Heart right ventricle (tissue), 16 donors: ENCODE measurements around the gene INPP1. TPM values are rescaled to one million over a fixed set of nuclear protein-coding genes. Genes with fewer than 3 reads are reported as not detected.

Experiments used
- ATAC-seq, 8 donors: fragments of 200-7000 bp; cut with Tn5 transposase; one replicate each; pipeline ENCODE4 v1.9.1; 2020; ENCODE audit warnings: mild to moderate bottlenecking in 8 of 8, moderate library complexity in 8 of 8, moderate number of reproducible peaks in 1 of 8
- DNase-seq, 2 donors: peaks; one replicate each; pipeline ENCODE4 v3.0.0-alpha.2; 2020
- H3K27ac ChIP-seq, 10 donors: fragments of 200-600 bp; sonication (generic) in 2 of 10; one replicate each; pipeline versions ENCODE4 v1.5.0 to v1.8.0; 2020 to 2022; ENCODE audit warnings: mild to moderate bottlenecking in 3 of 10
- H3K27me3 ChIP-seq, 7 donors: fragments of 200-600 bp; one replicate each; pipeline ENCODE4 v1.8.0; 2021 to 2022; ENCODE audit warnings: mild to moderate bottlenecking in 2 of 7
- H3K36me3 ChIP-seq, 9 donors: fragments of 200-600 bp; sonication (generic) in 1 of 9; one replicate each; pipeline versions ENCODE4 v1.5.0 to v1.8.0; 2020 to 2022; ENCODE audit warnings: mild to moderate bottlenecking in 2 of 9
- H3K4me1 ChIP-seq, 9 donors: fragments of 200-600 bp; sonication (generic) in 1 of 9; one replicate each; pipeline versions ENCODE4 v1.5.0 to v1.8.0; 2020 to 2022; ENCODE audit warnings: mild to moderate bottlenecking in 4 of 9
- H3K4me3 ChIP-seq, 10 donors: fragments of 200-600 bp; sonication (generic) in 2 of 10; one replicate each; pipeline versions ENCODE4 v1.5.0 to v1.8.0; 2020 to 2022; ENCODE audit warnings: mild to moderate bottlenecking in 7 of 10, moderate library complexity in 2 of 10
- H3K9me3 ChIP-seq, 11 donors: fragments of 200-600 bp in 10 of 11; sonication (generic) in 2 of 11; one replicate each; pipeline versions ENCODE4 v1.5.0 to v1.8.0; 2013 to 2022; ENCODE audit warnings: mild to moderate bottlenecking in 2 of 11, control low read depth in 1 of 11, moderate library complexity in 1 of 11
- WGBS, 2 donors: extraction: QIAGEN DNeasy Blood & Tissue Kit; methylation state at CpG; one replicate each; pipeline ENCODE4 v1.1.7; 2013; ENCODE audit warnings: inconsistent platforms in 1 of 2; 5-methylcytosine and 5-hydroxymethylcytosine counted together
- intact Hi-C, 10 donors: fragments of 100-400 bp; cut with DNase I; formaldehyde crosslinking; loops; one replicate each; pipeline versions ENCODE4 v1.11.1 to v1.14.2; 2022
- polyA plus RNA-seq, 2 donors: library from polyadenylated mRNA; stranded (reverse); fragments of 200-250 nt; gene quantifications; one replicate each; pipeline ENCODE4 v1.2.3, GENCODE V29; 2013
- total RNA-seq, 10 donors: library from RNA; stranded (reverse); fragmentation: NEBNext Ultra II Directional in 3 of 10; extraction: Animal tissue kit (Norgen Biotek cat#: 25700) in 3 of 10; gene quantifications; one replicate each; pipeline versions ENCODE4 v1.2.1 to v1.2.4, GENCODE V29; 2021 to 2023
- TF ChIP-seq, protein P1 (sequence below), 9 donors: fragments of 200-600 bp; sonication (generic) in 2 of 9; IDR thresholded peaks; one replicate each; pipeline versions ENCODE4 v1.5.0 to v1.8.0; 2021 to 2022; ENCODE audit warnings: antibody characterized with exemption in 9 of 9, mild to moderate bottlenecking in 5 of 9, moderate library complexity in 1 of 9
- donor health status: Arrhythmogenic right ventricular cardiomyopathy.
- donor health status: ischemic (EF 13 %, LVEDD 7.1; RV severe dilation, severe dysfunction).
- donor health status: healthy with polysubstance abuse.
- donor health status: DM: no; HTN: yes; CAD: no.
- donor health status: DM: no; HTN: no; CAD: no.
- donor health status: ischemic (EF 25% LVEDD 6.9; RV normal size, moderate dysfunction).
- donor health status: ischemic (EF 25% LVEDD 5.7; RV mildly dilated, moderate dysfunction).
- donor health status: healthy.
- donor health status: DM: yes; HTN: yes; CAD: no.
- donor health status: Ischemic cardiomyopathy.
- donor health status: ischemic (EF 35%, LVEDD 5.7; RV mildly dilated, moderate dysfunction).
- donor health status: nonischemic (EF 11% LVEDD 7.7; RV severe dilation, severe dysfunction).
- donor health status: DM: yes; HTN: yes; CAD: no.
- donor health status: PGD.
- donor health status: ischemic (EF 29% LVEDD 5.4; RV normal size, mild dysfunction).
- donor health status: nonischemic (EF 23%, LVEDD 6.1; RV moderate dilation, normal function).

The INPP1 gene
- total and polyA plus RNA-seq, 12 donors, result 10.4 to 29.5 (median 16.6) TPM

DNA sequence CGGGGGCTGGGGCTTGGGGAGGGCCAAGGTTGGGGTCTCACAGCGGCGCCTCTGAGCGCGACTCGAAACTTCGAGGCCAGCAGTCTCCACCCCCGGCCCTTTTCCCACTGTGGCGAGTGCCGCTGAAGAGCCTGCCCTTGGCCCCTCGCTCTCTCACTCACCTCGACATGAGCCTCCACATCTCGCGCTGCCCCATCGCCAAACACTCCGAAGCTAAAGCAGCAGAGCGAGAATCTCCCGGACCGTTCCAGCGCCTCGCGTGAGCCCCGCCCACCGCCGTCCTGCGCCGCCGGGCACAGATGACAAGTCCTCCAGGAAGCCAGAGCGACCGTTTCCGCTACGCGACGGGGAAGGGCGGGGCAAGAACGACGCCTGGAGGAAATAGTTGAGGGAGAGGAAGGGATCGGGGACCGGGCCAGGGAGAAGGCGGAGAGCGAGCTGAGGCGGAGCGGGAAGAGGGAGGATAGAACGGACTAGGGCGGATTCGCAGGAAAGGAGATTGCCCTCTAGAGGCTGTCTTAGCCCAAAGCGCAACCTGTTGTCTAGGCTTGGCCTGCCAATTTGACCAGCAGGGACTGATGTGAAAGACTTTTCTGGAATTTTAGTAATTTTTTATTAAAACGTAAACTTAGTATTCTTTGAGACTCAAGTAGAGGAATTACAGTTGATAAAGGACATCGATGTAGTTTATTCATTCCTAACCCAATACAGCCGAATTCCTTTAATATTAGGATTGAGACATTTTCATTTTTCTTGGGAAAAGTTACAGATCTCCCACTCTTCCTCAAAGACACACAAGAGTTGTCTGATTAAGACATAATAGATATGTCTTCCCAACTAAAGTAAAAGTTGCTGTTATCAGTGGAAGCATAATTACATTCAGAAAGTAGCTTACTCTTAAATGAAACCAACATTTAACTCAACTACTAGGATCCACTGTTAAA is 23.6 kb upstream of the INPP1 start, which contains the start of gene HIBCH:
HIBCH (minus strand) TSS at position 272 of the 944 bp plus-strand sequence; CDS start at position 196, 76 bp downstream.
- TF ChIP-seq, protein P1, sequence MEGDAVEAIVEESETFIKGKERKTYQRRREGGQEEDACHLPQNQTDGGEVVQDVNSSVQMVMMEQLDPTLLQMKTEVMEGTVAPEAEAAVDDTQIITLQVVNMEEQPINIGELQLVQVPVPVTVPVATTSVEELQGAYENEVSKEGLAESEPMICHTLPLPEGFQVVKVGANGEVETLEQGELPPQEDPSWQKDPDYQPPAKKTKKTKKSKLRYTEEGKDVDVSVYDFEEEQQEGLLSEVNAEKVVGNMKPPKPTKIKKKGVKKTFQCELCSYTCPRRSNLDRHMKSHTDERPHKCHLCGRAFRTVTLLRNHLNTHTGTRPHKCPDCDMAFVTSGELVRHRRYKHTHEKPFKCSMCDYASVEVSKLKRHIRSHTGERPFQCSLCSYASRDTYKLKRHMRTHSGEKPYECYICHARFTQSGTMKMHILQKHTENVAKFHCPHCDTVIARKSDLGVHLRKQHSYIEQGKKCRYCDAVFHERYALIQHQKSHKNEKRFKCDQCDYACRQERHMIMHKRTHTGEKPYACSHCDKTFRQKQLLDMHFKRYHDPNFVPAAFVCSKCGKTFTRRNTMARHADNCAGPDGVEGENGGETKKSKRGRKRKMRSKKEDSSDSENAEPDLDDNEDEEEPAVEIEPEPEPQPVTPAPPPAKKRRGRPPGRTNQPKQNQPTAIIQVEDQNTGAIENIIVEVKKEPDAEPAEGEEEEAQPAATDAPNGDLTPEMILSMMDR (IDR thresholded peaks at IDR 0.05), result peak; percentile 51 to 96 (median 78)
- 1% methylated on average over 50 of the region's 50 CpGs for WGBS, 2 donors
- DNase-seq, result peak; percentile 99
- peak within 1 kb of the TSS; percentile 27 to 92 (median 88) for H3K27ac ChIP-seq
- peaks cover 0 to 29% (median 19%) of the 10 kb centered on the region in 9 donors for H3K4me1 ChIP-seq
- peak; percentile 98 to 99 (median 99) for ATAC-seq
- peak within 1 kb of the TSS; percentile 54 to 91 (median 76) for H3K4me3 ChIP-seq
- H3K36me3 ChIP-seq, result no peaks in the 10 kb centered on the region
- no peaks in the 10 kb centered on the region for H3K9me3 ChIP-seq
- intact Hi-C loops, result no loop called here
- no peaks in the 10 kb centered on the region for H3K27me3 ChIP-seq

DNA sequence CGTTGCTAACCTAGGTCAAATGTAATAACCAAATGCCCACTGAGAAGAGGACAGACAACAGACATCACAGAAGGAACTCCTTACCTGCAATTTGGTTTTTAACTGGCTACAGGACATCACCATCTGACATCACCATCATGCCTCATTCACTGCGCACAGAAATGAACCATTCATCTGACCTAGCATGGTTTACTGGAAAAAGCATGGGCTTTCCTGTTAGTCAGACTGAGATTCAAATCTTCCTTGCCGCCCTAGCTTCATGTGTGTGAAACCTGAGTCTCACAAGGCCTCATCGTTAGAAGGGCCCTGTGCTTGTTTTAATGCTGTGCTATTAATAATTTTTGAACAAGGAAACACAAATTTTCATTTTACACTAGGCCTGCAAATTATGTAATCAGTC is 22.7 kb upstream of the INPP1 start:
- H3K4me1 ChIP-seq, result peaks cover 0 to 29% (median 19%) of the 10 kb centered on the region in 9 donors
- no peak for ATAC-seq
- H3K27ac ChIP-seq, result peak overlapping the region in 8 of 10 donors; percentile 83 to 92 (median 88)
- 83 to 84% methylated on average over 4 of the region's 4 CpGs for WGBS, 2 donors
- no peaks in the 10 kb centered on the region for H3K36me3 ChIP-seq
- intact Hi-C loops, result no loop called here
- no peak for DNase-seq
- H3K27me3 ChIP-seq, result no peaks in the 10 kb centered on the region
- peak overlapping the region in 2 of 10 donors; percentile 85 to 91 for H3K4me3 ChIP-seq
- TF ChIP-seq, protein P1 (IDR thresholded peaks at IDR 0.05), result no peak
- no peaks in the 10 kb centered on the region for H3K9me3 ChIP-seq

DNA sequence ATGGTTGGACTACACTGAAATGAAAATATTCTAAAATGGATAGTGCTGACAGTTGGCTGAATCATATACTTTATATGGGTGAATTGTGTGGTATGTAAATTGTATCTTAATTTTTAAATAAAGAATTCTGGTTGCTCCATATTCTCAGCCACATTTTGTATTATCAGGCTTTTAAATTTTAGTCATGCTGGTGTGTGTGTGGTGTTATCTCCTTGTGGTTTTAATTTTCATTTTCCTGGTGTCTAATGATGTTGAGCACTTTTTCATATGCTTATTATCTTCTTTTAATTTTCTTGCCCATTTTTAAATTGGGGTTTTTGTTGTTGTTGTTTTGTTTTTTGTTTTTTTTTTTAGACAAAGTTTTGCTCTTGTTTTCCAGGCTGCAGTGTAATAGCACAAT is 20.0 kb upstream of the INPP1 start:
- DNase-seq, result no peak
- Histone ChIP-seq H3K27me3 (no peaks in the 10 kb centered on the region), H3K4me1 (peaks cover 0 to 18% (median 13%) of the 10 kb centered on the region in 9 donors), H3K9me3 (no peaks in the 10 kb centered on the region), H3K27ac (no peak overlapping the region), H3K36me3 (no peaks in the 10 kb centered on the region), H3K4me3 (no peak overlapping the region)
- ATAC-seq, result no peak
- TF ChIP-seq, protein P1 (IDR thresholded peaks at IDR 0.05), result no peak
- intact Hi-C loops, result no loop called here

DNA sequence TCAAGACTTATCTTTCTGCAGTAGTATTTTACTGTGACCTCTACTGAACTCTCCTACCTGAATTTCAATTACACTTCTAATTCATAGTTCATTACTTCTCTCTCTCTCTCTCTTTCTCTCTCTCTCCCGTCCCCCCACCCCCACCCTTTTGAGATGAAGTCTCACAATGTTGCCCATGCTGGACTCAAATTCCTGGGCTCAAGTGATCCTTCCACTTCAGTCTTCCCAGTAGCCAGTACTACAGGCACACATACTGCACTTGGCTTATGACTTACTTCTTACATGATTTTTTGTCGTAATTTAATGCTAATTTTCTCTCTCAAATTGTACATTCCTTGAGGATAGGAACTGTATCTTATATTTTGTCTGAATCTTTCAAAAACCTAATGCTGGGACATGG is 17.8 kb upstream of the INPP1 start:
- H3K4me1 ChIP-seq, result peaks cover 0 to 3% (median under 1%) of the 10 kb centered on the region in 9 donors
- H3K4me3 ChIP-seq, result no peak overlapping the region
- no peaks in the 10 kb centered on the region for H3K27me3 ChIP-seq
- ATAC-seq (no peak), DNase-seq (no peak)
- intact Hi-C loops, result loop anchor here in 3 of 10 donors (5.0 kb wide), 2 partner anchors 42 to 47 kb away; no protein-coding TSS in a partner anchor
- no peaks in the 10 kb centered on the region for H3K9me3 ChIP-seq
- H3K27ac ChIP-seq, result no peak overlapping the region
- H3K36me3 ChIP-seq, result no peaks in the 10 kb centered on the region
- 78 to 83% methylated on average over 2 of the region's 2 CpGs for WGBS, 2 donors
- TF ChIP-seq, protein P1 (IDR thresholded peaks at IDR 0.05), result no peak
